Measurements from ENCODE around the gene C6orf163. TPM values are rescaled to one million over a fixed set of nuclear protein-coding genes. Genes with fewer than 3 reads are reported as not detected.

The C6orf163 gene
- total RNA-seq, 1 donor from 2014 or later: 8.3 TPM

Other genes with a start within 250 kb of the C6orf163 start
- gene CGA, start 249.7 kb upstream of the C6orf163 start, total RNA-seq: not detected
- gene ZNF292, start 189.2 kb upstream of the C6orf163 start, total RNA-seq: 177 TPM
- gene SMIM8, start 22.2 kb upstream of the C6orf163 start, total RNA-seq: 38.4 TPM
- gene GJB7, start 15.5 kb upstream of the C6orf163 start, total RNA-seq: not detected
- 3.0 TPM for gene CFAP206, start 63.2 kb downstream of the C6orf163 start, total RNA-seq
- 27.1 TPM for gene SLC35A1, start 128.2 kb downstream of the C6orf163 start, total RNA-seq
- 40.4 TPM for gene RARS2, start 245.2 kb downstream of the C6orf163 start, total RNA-seq
- 49.9 TPM for gene ORC3, start 245.3 kb downstream of the C6orf163 start, total RNA-seq